AG04449 (cell line): ENCODE measurements around the gene SYCP2L.
"Not testable (repeated sequence)": the region's sequence is repeated elsewhere in the genome, so short reads cannot be mapped to it uniquely, and the experiment has no call there.

Experiments
- CTCF ChIA-PET: fragments of 350-600 bp; formaldehyde crosslinking; extraction: SDS; loops from one replicate; lab custom pipeline; 2021; ENCODE audit warnings: antibody characterized with exemption; lab: Yijun Ruan, JAX
- POLR2A ChIA-PET: fragments of 400-600, 350-600 bp; formaldehyde crosslinking; extraction: SDS; loops from one replicate; lab custom pipeline; 2020; ENCODE audit warnings: antibody characterized with exemption, inconsistent platforms; lab: Yijun Ruan, JAX
- DNase-seq: peaks from one replicate; pipeline ENCODE4 v3.0.0-alpha.2; 2010; ENCODE audit warnings: low read depth, low spot score
- H3K4me3 ChIP-seq: 2 replicates; pipeline ENCODE4 v1.5.1; 2011; ENCODE audit warnings: low read depth, mild to moderate bottlenecking, control low read depth, low read length
- TF ChIP-seq, protein P1 (sequence below): IDR thresholded peaks from one replicate; pipeline ENCODE4 v1.5.1; 2011; ENCODE audit warnings: mild to moderate bottlenecking, moderate library complexity, low read length, control low read depth, inconsistent platforms; ENCODE audit not compliant: insufficient read depth; ENCODE audit errors: missing control alignments

Gene SYCP2L

DNA sequence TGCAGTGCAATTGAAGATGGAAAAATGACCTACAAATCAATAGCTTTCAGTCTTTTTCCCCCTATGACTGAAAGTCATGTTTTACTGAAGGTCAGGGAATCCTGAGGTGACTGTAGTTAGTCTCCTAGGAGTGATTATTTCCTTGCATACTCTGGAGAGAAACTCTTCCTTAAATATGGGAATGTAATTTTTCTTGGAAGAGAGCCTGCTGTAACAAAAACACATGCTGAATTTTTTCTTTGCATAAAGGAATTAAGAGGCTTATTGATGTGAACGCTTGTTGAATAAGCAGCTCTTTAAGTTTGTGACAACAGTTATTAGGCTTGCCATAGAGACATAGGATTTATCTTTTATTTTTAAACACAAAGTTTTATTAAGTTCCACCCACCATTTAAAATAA is 92.8 kb downstream of the SYCP2L start:
- H3K4me3 ChIP-seq: no peak overlapping the region
- TF ChIP-seq, protein P1, sequence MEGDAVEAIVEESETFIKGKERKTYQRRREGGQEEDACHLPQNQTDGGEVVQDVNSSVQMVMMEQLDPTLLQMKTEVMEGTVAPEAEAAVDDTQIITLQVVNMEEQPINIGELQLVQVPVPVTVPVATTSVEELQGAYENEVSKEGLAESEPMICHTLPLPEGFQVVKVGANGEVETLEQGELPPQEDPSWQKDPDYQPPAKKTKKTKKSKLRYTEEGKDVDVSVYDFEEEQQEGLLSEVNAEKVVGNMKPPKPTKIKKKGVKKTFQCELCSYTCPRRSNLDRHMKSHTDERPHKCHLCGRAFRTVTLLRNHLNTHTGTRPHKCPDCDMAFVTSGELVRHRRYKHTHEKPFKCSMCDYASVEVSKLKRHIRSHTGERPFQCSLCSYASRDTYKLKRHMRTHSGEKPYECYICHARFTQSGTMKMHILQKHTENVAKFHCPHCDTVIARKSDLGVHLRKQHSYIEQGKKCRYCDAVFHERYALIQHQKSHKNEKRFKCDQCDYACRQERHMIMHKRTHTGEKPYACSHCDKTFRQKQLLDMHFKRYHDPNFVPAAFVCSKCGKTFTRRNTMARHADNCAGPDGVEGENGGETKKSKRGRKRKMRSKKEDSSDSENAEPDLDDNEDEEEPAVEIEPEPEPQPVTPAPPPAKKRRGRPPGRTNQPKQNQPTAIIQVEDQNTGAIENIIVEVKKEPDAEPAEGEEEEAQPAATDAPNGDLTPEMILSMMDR: no peak
- POLR2A ChIA-PET: no interaction called here
- DNase-seq: no peak
- CTCF ChIA-PET: interaction anchor here (0.8 to 1.9 kb wide), 3 partner anchors 25 to 517 kb away, joined by 4 to 8 read pairs (median 4); no protein-coding TSS in a partner anchor

DNA sequence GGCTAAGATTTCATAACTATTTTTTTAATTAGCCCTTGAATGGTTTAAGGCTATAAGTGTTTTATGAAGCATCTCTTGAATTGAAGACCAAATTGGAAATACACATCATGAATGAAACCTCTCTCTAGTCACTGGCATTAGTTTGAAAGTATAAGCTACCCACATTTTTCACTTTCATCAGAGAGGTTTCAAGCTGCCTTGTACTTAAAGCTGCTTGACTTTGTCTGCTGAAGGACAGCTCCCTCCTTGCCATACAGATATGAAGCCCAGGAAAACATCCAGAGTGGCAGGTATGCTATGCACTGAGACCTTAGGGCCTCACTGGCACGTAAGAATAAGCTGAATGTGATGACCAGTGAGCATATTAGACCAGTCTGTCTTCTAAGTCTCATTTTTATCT is 94.6 kb downstream of the SYCP2L start:
- DNase-seq: no peak
- POLR2A ChIA-PET: no interaction called here
- CTCF ChIA-PET: interaction anchor here (1.8 kb wide), 1 partner anchor 87 kb away, joined by 4 read pairs; no protein-coding TSS in a partner anchor
- H3K4me3 ChIP-seq: no peak overlapping the region
- TF ChIP-seq, protein P1: no peak

DNA sequence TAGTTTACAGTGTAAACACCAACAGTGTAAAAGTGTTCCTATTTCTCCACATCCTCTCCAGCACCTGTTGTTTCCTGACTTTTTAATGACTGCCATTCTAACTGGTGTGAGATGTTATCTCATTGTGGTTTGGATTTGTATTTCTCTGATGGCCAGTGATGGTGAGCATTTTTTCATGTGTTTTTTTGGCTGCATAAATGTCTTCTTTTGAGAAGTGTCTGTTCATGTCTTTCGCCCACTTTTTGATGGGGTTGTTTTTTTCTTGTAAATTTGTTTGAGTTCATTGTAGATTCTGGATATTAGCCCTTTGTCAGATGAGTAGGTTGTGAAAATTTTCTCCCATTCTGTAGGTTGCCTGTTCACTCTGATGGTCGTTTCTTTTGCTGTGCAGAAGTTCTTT is 98.1 kb downstream of the SYCP2L start:
- CTCF ChIA-PET, POLR2A ChIA-PET, H3K4me3 ChIP-seq, DNase-seq: not testable (repeated sequence)

DNA sequence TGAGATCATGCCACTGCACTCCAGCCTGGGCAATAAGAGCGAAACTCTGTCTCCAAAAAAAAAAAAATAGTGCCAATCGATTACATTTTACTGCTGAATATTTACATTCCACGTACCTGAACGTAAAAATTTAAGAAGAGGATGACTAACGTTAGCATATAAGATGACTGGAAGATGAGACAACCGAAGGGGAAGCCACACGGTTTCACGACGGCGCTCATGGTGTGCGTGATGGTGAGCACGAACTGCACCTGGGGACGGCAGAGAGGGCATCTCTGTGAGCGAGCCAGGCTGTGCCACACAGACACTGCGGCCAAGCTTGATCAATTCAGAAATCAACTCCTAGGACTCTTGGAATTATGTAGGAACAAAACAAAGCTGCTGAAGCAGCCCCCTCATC is 102.7 kb downstream of the SYCP2L start:
- TF ChIP-seq, protein P1: no peak
- no peak overlapping the region for H3K4me3 ChIP-seq
- ChIA-PET CTCF (no interaction called here), POLR2A (no interaction called here)
- no peak for DNase-seq

DNA sequence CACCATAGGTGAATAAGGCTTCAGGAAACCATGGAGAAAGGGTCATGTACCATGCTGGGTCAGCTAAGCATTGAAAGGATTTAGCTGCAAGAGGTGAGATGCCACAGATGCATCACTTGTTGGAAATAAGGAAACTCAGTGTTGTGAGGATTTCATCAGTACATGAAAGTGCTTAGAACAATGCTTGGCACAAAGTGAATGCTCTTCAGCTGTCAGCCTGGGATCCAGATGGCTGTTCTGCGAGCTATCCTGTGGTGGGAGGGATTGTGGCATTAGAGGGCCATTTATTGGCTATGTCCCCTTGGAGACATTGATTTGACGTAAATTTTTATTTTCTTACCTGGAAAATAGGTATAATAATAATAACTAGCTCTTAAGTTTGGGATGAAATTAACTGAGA is 104.3 kb downstream of the SYCP2L start:
- H3K4me3 ChIP-seq: no peak overlapping the region
- ChIA-PET CTCF (no interaction called here), POLR2A (no interaction called here)
- TF ChIP-seq, protein P1: no peak
- DNase-seq: no peak

DNA sequence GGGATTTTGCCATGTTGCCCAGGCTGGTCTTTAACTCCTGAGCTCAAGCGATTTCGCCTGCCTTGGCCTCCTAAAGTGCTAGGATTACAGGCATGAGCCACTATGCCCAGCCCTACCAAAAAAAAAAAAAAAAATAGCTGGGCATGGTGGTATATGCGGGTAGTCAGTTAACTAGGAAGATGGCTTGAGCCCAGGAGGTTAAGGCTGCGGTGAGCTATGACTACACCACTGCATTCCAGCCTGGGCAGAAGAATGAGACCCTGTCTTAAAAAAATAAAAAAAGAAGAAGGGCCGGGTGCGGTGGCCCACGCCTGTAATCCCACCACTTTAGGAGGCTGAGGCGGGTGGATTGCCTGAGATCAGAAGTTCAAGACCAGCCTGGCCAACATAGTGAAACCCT is 107.0 kb downstream of the SYCP2L start:
- DNase-seq: no peak
- TF ChIP-seq, protein P1: no peak
- H3K4me3 ChIP-seq: no peak overlapping the region
- ChIA-PET CTCF (no interaction called here), POLR2A (no interaction called here)

DNA sequence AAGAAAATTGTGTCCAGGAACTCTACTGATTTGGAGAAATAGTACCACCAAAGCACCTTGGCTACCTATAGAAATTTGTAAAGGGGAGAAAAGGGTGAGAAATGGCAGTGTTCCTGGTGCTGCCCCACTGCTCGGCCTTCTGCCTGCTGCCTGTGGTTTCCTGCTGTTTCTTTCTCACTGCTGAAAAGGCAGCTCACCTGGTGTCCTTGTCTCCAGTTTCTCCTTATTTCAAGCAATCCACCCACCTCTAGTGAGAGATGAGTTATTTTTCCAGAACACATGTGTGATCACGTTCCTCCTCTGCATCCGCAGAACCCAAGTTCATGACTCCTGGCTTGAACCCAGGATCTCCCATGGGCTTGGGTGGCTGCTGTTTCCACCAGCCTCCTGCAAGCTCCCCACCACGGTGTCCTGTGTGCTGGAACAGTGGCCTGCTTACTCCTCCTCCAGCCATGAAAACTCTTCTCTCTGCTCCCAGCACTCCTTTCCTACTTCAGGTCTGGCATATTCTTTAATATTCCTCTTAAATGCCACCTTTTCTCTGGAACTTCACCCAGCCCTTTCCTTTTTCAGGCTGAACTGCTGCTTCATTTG is 108.4 kb downstream of the SYCP2L start:
- TF ChIP-seq, protein P1: no peak
- DNase-seq: no peak
- CTCF ChIA-PET: no interaction called here
- no peak overlapping the region for H3K4me3 ChIP-seq
- POLR2A ChIA-PET: no interaction called here
